Endothelial cell of umbilical vein (primary cell): ENCODE measurements around the gene DUOXA1. TPM values are rescaled to one million over a fixed set of nuclear protein-coding genes. Genes with fewer than 3 reads are reported as not detected.

Experiments used
- BruUV-seq: library from RNA; stranded (reverse); fragments of 400-500 nt; replicated peaks from 2 replicates; lab custom pipeline; 2021; lab: Mats Ljungman, UMichigan
- CTCF ChIA-PET: fragments of 300-600, 350-600 bp; sonication (Branson Sonifier 250); formaldehyde crosslinking; loops from one replicate; lab custom pipeline; 2021; ENCODE audit warnings: antibody characterized with exemption, inconsistent platforms; lab: Charles Lee
- POLR2A ChIA-PET: fragments of 300-600, 350-600 bp; sonication (Branson Sonifier 250); formaldehyde crosslinking; loops from one replicate; lab custom pipeline; 2021; ENCODE audit warnings: antibody characterized with exemption, inconsistent platforms; lab: Charles Lee
- DNase-seq: peaks from one replicate; pipeline ENCODE4 v3.0.0-alpha.2; 2011; ENCODE audit warnings: low read depth, low spot score
- FAIRE-seq: peaks from 2 replicates; lab custom pipeline; 2011; peaks lifted over from hg19 to GRCh38; lab: Jason Lieb, UNC
- H2AFZ ChIP-seq: 2 replicates; pipeline ENCODE4 v1.6.0; 2012; ENCODE audit warnings: low read depth, low read length, control low read depth, inconsistent platforms
- H3K27ac ChIP-seq: 2 replicates; pipeline ENCODE4 v1.5.1; 2011; ENCODE audit warnings: low read depth, mild to moderate bottlenecking, control low read depth, low read length, moderate library complexity; ENCODE audit not compliant: insufficient read depth
- H3K27me3 ChIP-seq, 2 experiments: 2 replicates each; pipeline versions ENCODE4 v1.6.0 to v1.6.1; 2011; ENCODE audit warnings: low read length in 2 of 2, mixed read lengths in 1 of 2; ENCODE audit not compliant: control insufficient read depth in 2 of 2, insufficient read depth in 2 of 2
- H3K36me3 ChIP-seq, 2 experiments: 2 replicates in 1 of 2; 3 replicates in 1 of 2; pipeline ENCODE4 v1.5.1; 2011; ENCODE audit warnings: low read length in 2 of 2, mild to moderate bottlenecking in 1 of 2, moderate library complexity in 1 of 2; ENCODE audit not compliant: control insufficient read depth in 2 of 2, insufficient read depth in 2 of 2; ENCODE audit errors: extremely low read depth in 1 of 2
- H3K4me1 ChIP-seq: 3 replicates; pipeline ENCODE4 v1.5.1; 2011; ENCODE audit warnings: mild to moderate bottlenecking, low read length; ENCODE audit not compliant: control insufficient read depth, insufficient read depth; ENCODE audit errors: extremely low read depth
- H3K4me2 ChIP-seq: 2 replicates; pipeline ENCODE4 v1.6.1; 2011; ENCODE audit warnings: low read length, control low read depth, mixed read lengths; ENCODE audit not compliant: insufficient read depth
- H3K4me3 ChIP-seq, 3 experiments: fragments of 200-600 bp in 1 of 3; sonication (generic), shearing (Covaris generic) in 1 of 3; replicated peaks in 1 of 3; 2 replicates each; pipeline ENCODE4 v1.5.1; 2011 to 2016; ENCODE audit warnings: control low read depth in 3 of 3, low read length in 3 of 3, mild to moderate bottlenecking in 2 of 3, inconsistent platforms in 1 of 3, low read depth in 1 of 3, moderate library complexity in 1 of 3; ENCODE audit not compliant: insufficient read depth in 1 of 3
- H3K79me2 ChIP-seq: 2 replicates; pipeline ENCODE4 v1.6.0; 2012; ENCODE audit warnings: low read length, inconsistent platforms; ENCODE audit not compliant: control insufficient read depth, insufficient read depth
- H3K9ac ChIP-seq: replicated peaks from 2 replicates; pipeline ENCODE3; 2011; ENCODE audit warnings: low read length, control low read depth; ENCODE audit not compliant: insufficient read depth; ENCODE audit errors: extremely low read depth
- H3K9me1 ChIP-seq: replicated peaks from 3 replicates; pipeline ENCODE4 v1.6.0; 2011; ENCODE audit warnings: mild to moderate bottlenecking, low read length; ENCODE audit not compliant: control insufficient read depth, insufficient read depth; ENCODE audit errors: extremely low read depth
- H3K9me3 ChIP-seq: replicated peaks from 2 replicates; pipeline ENCODE4 v1.5.1; 2012; ENCODE audit warnings: low read length, inconsistent platforms; ENCODE audit not compliant: control insufficient read depth, insufficient read depth
- H4K20me1 ChIP-seq: replicated peaks from 2 replicates; pipeline ENCODE3; 2011; ENCODE audit warnings: mild to moderate bottlenecking, low read length; ENCODE audit not compliant: control insufficient read depth, insufficient read depth; ENCODE audit errors: extremely low read depth
- EZH2 ChIP-seq: IDR thresholded peaks from 2 replicates; pipeline ENCODE4 v1.6.1; 2012; ENCODE audit warnings: borderline replicate concordance, low read depth, mild to moderate bottlenecking, moderate library complexity, low read length, inconsistent platforms; ENCODE audit not compliant: severe bottlenecking
- FOS ChIP-seq: IDR thresholded peaks from 2 replicates; pipeline ENCODE4 v1.6.1; 2011; ENCODE audit warnings: mild to moderate bottlenecking, low read length, moderate library complexity, borderline replicate concordance; ENCODE audit not compliant: insufficient read depth
- GATA2 ChIP-seq: IDR thresholded peaks from 2 replicates; pipeline ENCODE4 v1.7.0; 2011; ENCODE audit warnings: low read depth, mild to moderate bottlenecking, moderate library complexity, mixed read lengths, low read length; ENCODE audit not compliant: insufficient read length, insufficient read depth
- JUN ChIP-seq: IDR thresholded peaks from 2 replicates; pipeline ENCODE4 v1.6.1; 2011; ENCODE audit warnings: borderline replicate concordance, low read depth; ENCODE audit not compliant: insufficient read length, insufficient read depth
- MYC ChIP-seq: IDR thresholded peaks from one replicate; pipeline ENCODE4 v1.6.1; 2011; ENCODE audit warnings: mild to moderate bottlenecking, low read depth, low read length
- POLR2A ChIP-seq: IDR thresholded peaks from 2 replicates; pipeline ENCODE4 v1.6.1; 2012; ENCODE audit warnings: low read depth, mild to moderate bottlenecking, control low read depth, low read length
- POLR2AphosphoS5 ChIP-seq: IDR thresholded peaks from 2 replicates; pipeline ENCODE4 v1.6.1; 2012; ENCODE audit warnings: low read depth, mild to moderate bottlenecking, control low read depth, low read length, moderate library complexity; ENCODE audit not compliant: insufficient read depth
- dilution Hi-C: fragments of 300-500 bp; cut with MboI; formaldehyde crosslinking; loops from one replicate; pipeline ENCODE4 v1.15.0; 2019; ENCODE audit warnings: low sequenced_read_pairs; ENCODE audit not compliant: extremely low pct_ligation_motif_present
- intact Hi-C: fragments of 100-400 bp; cut with micrococcal nuclease; formaldehyde crosslinking; loops from one replicate; pipeline ENCODE4 v1.10.0; 2022
- polyA plus RNA-seq, 4 experiments: library from polyadenylated mRNA; depleted of rRNA in 3 of 4; stranded (reverse) in 3 of 4; unstranded in 1 of 4; fragments of >200 nt; gene quantifications; 2 replicates each; pipeline versions ENCODE4 v1.2.1 to v1.2.3, GENCODE V29; 2011 to 2012; ENCODE audit warnings: missing spikeins in 1 of 4
- total RNA-seq: library from RNA; stranded (reverse); gene quantifications from 2 replicates; pipeline ENCODE4 v1.2.3, GENCODE V29; 2021
- TF ChIP-seq, protein P1 (sequence below): IDR thresholded peaks from 2 replicates; pipeline ENCODE4 v1.6.1; 2011; ENCODE audit not compliant: insufficient read depth, insufficient read length
- TF ChIP-seq, protein P2 (sequence below), 2 donors: IDR thresholded peaks; 1 replicate in 1 of 2; 2 replicates in 1 of 2; pipeline ENCODE4 v1.5.1; 2011; ENCODE audit warnings: low read length in 2 of 2, mild to moderate bottlenecking in 2 of 2, moderate library complexity in 2 of 2, control low read depth in 1 of 2, inconsistent platforms in 1 of 2, low read depth in 1 of 2; ENCODE audit not compliant: insufficient read depth in 1 of 2; ENCODE audit errors: extremely low read depth in 1 of 2

The DUOXA1 gene
- total and polyA plus RNA-seq, 2 donors (not counting 3 experiments of a cell fraction or from before 2014, with no cell fraction given) = 0.07 TPM; not detected in 1

DNA sequence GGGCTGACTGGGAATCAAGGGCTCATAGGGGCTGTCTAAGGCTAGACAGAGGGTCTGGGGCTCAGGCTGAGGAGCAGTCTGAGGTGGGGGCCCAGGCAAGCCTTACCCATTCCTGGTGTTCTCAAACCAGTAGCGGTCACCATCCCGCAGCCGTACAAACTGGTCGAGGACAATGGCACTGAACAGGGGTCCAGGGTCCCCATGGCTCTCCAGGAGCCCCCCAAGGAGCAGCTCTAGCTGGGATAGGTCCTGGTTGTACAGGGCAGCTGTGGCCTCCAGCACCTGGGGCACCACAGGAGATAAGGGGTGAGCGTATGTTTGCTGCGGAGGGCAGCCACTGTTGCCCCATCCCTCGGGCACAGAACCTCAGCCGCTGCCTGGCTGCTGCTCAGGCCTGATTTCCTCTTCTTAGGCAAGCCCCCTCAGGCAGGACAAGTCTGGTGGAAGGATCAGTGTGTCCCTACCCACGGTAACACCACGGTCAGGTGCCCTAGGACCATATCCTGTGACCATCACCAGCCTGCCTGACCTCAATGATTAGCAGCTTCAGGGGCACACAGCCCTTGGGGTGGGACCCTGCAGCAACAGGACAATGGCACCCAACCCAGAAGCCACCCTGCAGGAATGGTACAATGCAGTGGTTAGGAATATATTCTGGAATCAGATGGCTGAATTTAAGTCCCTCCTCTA, 21.6 kb downstream of the DUOXA1 start:
- Histone ChIP-seq H3K9me1 (no peaks in the 10 kb centered on the region), H3K27me3 (peaks cover 32 to 43% of the 10 kb centered on the region in 2 experiments), H4K20me1 (no peaks in the 10 kb centered on the region), H3K79me2 (no peaks in the 10 kb centered on the region), H3K27ac (no peak overlapping the region), H3K4me1 (no peaks in the 10 kb centered on the region), H3K4me3 (no peak overlapping the region), H3K9me3 (no peaks in the 10 kb centered on the region), H2AFZ (no peak overlapping the region), H3K4me2 (no peak overlapping the region), H3K36me3 (no peaks in the 10 kb centered on the region), H3K9ac (no peak overlapping the region)
- no TSS peak for BruUV-seq
- TF ChIP-seq GATA2 = no peak
- TF ChIP-seq POLR2A = no peak
- TF ChIP-seq MYC = no peak
- TF ChIP-seq, protein P1, sequence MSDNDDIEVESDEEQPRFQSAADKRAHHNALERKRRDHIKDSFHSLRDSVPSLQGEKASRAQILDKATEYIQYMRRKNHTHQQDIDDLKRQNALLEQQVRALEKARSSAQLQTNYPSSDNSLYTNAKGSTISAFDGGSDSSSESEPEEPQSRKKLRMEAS = no peak
- no peak for TF ChIP-seq POLR2AphosphoS5
- TF ChIP-seq, protein P2, sequence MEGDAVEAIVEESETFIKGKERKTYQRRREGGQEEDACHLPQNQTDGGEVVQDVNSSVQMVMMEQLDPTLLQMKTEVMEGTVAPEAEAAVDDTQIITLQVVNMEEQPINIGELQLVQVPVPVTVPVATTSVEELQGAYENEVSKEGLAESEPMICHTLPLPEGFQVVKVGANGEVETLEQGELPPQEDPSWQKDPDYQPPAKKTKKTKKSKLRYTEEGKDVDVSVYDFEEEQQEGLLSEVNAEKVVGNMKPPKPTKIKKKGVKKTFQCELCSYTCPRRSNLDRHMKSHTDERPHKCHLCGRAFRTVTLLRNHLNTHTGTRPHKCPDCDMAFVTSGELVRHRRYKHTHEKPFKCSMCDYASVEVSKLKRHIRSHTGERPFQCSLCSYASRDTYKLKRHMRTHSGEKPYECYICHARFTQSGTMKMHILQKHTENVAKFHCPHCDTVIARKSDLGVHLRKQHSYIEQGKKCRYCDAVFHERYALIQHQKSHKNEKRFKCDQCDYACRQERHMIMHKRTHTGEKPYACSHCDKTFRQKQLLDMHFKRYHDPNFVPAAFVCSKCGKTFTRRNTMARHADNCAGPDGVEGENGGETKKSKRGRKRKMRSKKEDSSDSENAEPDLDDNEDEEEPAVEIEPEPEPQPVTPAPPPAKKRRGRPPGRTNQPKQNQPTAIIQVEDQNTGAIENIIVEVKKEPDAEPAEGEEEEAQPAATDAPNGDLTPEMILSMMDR (IDR thresholded peaks at IDR 0.05; ENCODE audit: extremely low read depth in 1 of 2, insufficient read depth in 1 of 2, low read depth in 1 of 2, low read length in 2 of 2) = no peak
- no peak for TF ChIP-seq EZH2
- TF ChIP-seq JUN = no peak
- TF ChIP-seq FOS = no peak
- no peak for DNase-seq
- intact Hi-C loops (no loop called here), dilution Hi-C loops (no loop called here)
- no peak for FAIRE-seq
- ChIA-PET CTCF (interaction anchor here (2.0 kb wide), 1 partner anchor 10 kb away, joined by 11 read pairs; no protein-coding TSS in a partner anchor), POLR2A (no interaction called here)
